HG03060 (cell line): ENCODE data around the gene ARHGAP6.

Experiments
- ATAC-seq: cut with Tn5 transposase; IDR thresholded peaks from one replicate; pipeline ENCODE4 v1.9.1; 2021; ENCODE audit warnings: low read depth, moderate number of reproducible peaks; ENCODE audit not compliant: unreplicated experiment

ARHGAP6 gene

GRCh38 chrX:11434607-11435006 is 231.1 kb downstream of the ARHGAP6 start:
- ATAC-seq = no peak

- ATAC-seq = no peak
These were observed 233.9 kb downstream of the ARHGAP6 start for GRCh38 chrX:11431786-11432185.

GRCh38 chrX:11430271-11430670 is 235.4 kb downstream of the ARHGAP6 start:
- no peak for ATAC-seq

- no peak for ATAC-seq
These were observed 236.1 kb downstream of the ARHGAP6 start for GRCh38 chrX:11429538-11430085.

GRCh38 chrX:11427453-11428071 is 238.2 kb downstream of the ARHGAP6 start:
- ATAC-seq = no peak

GRCh38 chrX:11426712-11427452 is 238.8 kb downstream of the ARHGAP6 start:
- ATAC-seq = no peak

GRCh38 chrX:11424903-11425674 is 240.6 kb downstream of the ARHGAP6 start:
- ATAC-seq = no peak

- no peak for ATAC-seq
These were observed 241.8 kb downstream of the ARHGAP6 start for GRCh38 chrX:11423949-11424348.

GRCh38 chrX:11423362-11423818 is 242.3 kb downstream of the ARHGAP6 start:
- peak; percentile 84 for ATAC-seq

GRCh38 chrX:11422525-11422857 is 243.2 kb downstream of the ARHGAP6 start:
- ATAC-seq = no peak

- ATAC-seq = no peak
These were observed 243.8 kb downstream of the ARHGAP6 start for GRCh38 chrX:11421805-11422524.

GRCh38 chrX:11420851-11421250 is 244.9 kb downstream of the ARHGAP6 start:
- no peak for ATAC-seq

GRCh38 chrX:11419102-11419501 is 246.6 kb downstream of the ARHGAP6 start:
- ATAC-seq = no peak

GRCh38 chrX:11416600-11416999 is 249.1 kb downstream of the ARHGAP6 start:
- no peak for ATAC-seq

- ATAC-seq = no peak
These were observed 251.6 kb downstream of the ARHGAP6 start for GRCh38 chrX:11414091-11414490.

GRCh38 chrX:11412715-11413623 is 252.8 kb downstream of the ARHGAP6 start:
- no peak for ATAC-seq

GRCh38 chrX:11409957-11410356 is 255.8 kb downstream of the ARHGAP6 start:
- ATAC-seq = no peak

- ATAC-seq = no peak
These were observed 256.9 kb downstream of the ARHGAP6 start for GRCh38 chrX:11408783-11409182.

GRCh38 chrX:11408109-11408405 is 257.7 kb downstream of the ARHGAP6 start:
- ATAC-seq = no peak
